ENCODE measurements around the gene RALBP1.

DNA sequence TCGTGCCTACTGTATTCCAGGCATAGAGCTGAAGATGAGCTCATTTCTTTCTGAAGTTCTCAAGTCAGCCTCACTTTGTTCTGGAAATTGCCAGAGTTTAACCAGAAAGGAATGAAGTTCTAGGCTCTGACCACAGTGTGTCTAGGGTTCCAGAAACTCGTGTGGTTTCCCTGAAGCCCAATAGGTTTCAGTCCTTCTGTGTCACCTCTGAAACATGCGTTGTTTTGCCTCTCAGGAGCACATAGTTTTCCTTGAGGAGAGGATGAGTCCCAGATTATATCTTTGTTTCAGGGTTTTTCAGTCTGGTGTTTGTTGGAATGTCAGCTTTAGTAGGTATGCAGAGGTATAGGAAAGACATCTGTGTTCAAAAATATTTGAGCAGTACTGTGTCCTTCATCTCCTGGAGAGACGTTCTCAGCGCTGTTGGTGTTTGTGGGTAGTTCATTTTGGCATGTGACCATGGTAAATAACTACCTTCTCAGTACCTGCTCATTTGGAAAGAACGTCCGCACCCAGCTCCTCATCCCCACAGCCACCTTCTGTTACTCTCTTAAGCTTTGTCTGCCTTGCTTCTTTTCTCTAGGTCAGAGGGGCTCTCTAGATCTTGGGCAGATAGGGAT is 56.6 kb downstream of the RALBP1 start:
- TF ChIP-seq, protein P1, sequence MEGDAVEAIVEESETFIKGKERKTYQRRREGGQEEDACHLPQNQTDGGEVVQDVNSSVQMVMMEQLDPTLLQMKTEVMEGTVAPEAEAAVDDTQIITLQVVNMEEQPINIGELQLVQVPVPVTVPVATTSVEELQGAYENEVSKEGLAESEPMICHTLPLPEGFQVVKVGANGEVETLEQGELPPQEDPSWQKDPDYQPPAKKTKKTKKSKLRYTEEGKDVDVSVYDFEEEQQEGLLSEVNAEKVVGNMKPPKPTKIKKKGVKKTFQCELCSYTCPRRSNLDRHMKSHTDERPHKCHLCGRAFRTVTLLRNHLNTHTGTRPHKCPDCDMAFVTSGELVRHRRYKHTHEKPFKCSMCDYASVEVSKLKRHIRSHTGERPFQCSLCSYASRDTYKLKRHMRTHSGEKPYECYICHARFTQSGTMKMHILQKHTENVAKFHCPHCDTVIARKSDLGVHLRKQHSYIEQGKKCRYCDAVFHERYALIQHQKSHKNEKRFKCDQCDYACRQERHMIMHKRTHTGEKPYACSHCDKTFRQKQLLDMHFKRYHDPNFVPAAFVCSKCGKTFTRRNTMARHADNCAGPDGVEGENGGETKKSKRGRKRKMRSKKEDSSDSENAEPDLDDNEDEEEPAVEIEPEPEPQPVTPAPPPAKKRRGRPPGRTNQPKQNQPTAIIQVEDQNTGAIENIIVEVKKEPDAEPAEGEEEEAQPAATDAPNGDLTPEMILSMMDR (IDR thresholded peaks at IDR 0.05) = no peak
- no peak for TF ChIP-seq POLR2A (IDR thresholded peaks at IDR 0.05)

Data from Peyer's patch (tissue), 4 donors.